ENCODE measurements around the gene ATOH1. TPM values are rescaled to one million over a fixed set of nuclear protein-coding genes. Genes with fewer than 3 reads are reported as not detected.

The ATOH1 gene
- total RNA-seq, 1 experiment from 2014 or later = 0.61 TPM

- TF ChIP-seq HMGXB4 (CRISPR knock-in tag; IDR thresholded peaks at IDR 0.05) = no peak
- no peak for TF ChIP-seq NR2C2 (CRISPR knock-in tag; IDR thresholded peaks at IDR 0.05)
- no peak for TF ChIP-seq RELA (CRISPR knock-in tag; IDR thresholded peaks at IDR 0.05; ENCODE audit: borderline replicate concordance)
- 0 out of 2 replicates have a peak, but pooled peaks have one; percentile 22 for TF ChIP-seq SP1 (CRISPR knock-in tag; conservative IDR thresholded peaks at IDR 0.05)
- no peak for TF ChIP-seq FOXP4 (CRISPR knock-in tag; IDR thresholded peaks at IDR 0.05)
- no peak for TF ChIP-seq SOX15 (CRISPR knock-in tag; IDR thresholded peaks at IDR 0.05)
- no peak for TF ChIP-seq TEAD4 (CRISPR knock-in tag; IDR thresholded peaks at IDR 0.05)
- no peak for TF ChIP-seq PRDM15 (CRISPR knock-in tag; IDR thresholded peaks at IDR 0.05)
- no peak for TF ChIP-seq PREB (CRISPR knock-in tag; IDR thresholded peaks at IDR 0.05; ENCODE audit: borderline replicate concordance)
- TF ChIP-seq NFATC4 (CRISPR knock-in tag; IDR thresholded peaks at IDR 0.05) = no peak
Measured at GRCh38 chr4:93828995-93829819, 654 bp downstream of the ATOH1 start (continued).

GRCh38 chr4:93829820-93830687 lies 1.5 kb downstream of the ATOH1 start:
- no peaks in the 10 kb centered on the region for H3K36me3 Mint-ChIP-seq
- CTCF ChIA-PET = interaction anchor here (0.8 to 1.5 kb wide), 3 partner anchors 19 to 296 kb away, joined by 3 to 9 read pairs (median 4); no protein-coding TSS in a partner anchor
- H3K9me3 Mint-ChIP-seq = no peaks in the 10 kb centered on the region
- DNase-seq (ENCODE audit: low spot score) (no peak), ATAC-seq (no peak)
- peak overlapping the region; percentile 79 for H3K4me3 Mint-ChIP-seq
- H3K4me1 Mint-ChIP-seq = peaks cover 61% of the 10 kb centered on the region
- peaks cover 95% of the 10 kb centered on the region for H3K27me3 Mint-ChIP-seq (ENCODE audit: low read depth)
- no peak overlapping the region for H3K27ac Mint-ChIP-seq
- POLR2A ChIA-PET = no interaction called here
- TF ChIP-seq TCF7 (CRISPR knock-in tag; IDR thresholded peaks at IDR 0.05; ENCODE audit: low read depth) (no peak), GRHL2 (CRISPR knock-in tag; IDR thresholded peaks at IDR 0.05; ENCODE audit: insufficient replicate concordance, severe bottlenecking) (no peak), ATF3 (CRISPR knock-in tag; conservative IDR thresholded peaks at IDR 0.05) (no peak), ZBTB43 (CRISPR knock-in tag; IDR thresholded peaks at IDR 0.05) (no peak), MLX (CRISPR knock-in tag; IDR thresholded peaks at IDR 0.05) (no peak), CTCF (IDR thresholded peaks at IDR 0.05) (no peak), ZNF232 (CRISPR knock-in tag; IDR thresholded peaks at IDR 0.05) (no peak)
